Uterus (tissue), 4 donors: Measurements from ENCODE around the gene LRRC75B. TPM values are rescaled to one million over a fixed set of nuclear protein-coding genes. Genes with fewer than 3 reads are reported as not detected.
"Not testable (repeated sequence)": the region's sequence is repeated elsewhere in the genome, so short reads cannot be mapped to it uniquely, and the experiment has no call there.

Experiments used
- DNase-seq, 2 donors: peaks; one replicate each; pipeline ENCODE4 v3.0.0-alpha.2; 2019 to 2020
- H3K27ac ChIP-seq, 2 donors: fragments of 200-600 bp; sonication (generic); 1 replicate in 1 of 2; 2 replicates in 1 of 2; pipeline ENCODE4 v1.5.1; 2016 to 2018
- H3K27me3 ChIP-seq, 2 donors: fragments of 200-600 bp; sonication (generic); one replicate each; pipeline ENCODE4 v1.5.1; 2018 to 2019; ENCODE audit warnings: control low read depth in 1 of 2
- H3K36me3 ChIP-seq, 2 donors: fragments of 200-600 bp; sonication (generic); one replicate each; pipeline ENCODE4 v1.5.1; 2019; ENCODE audit warnings: control low read depth in 1 of 2
- H3K4me1 ChIP-seq, 2 donors: fragments of 200-600 bp; sonication (generic); one replicate each; pipeline ENCODE4 v1.5.1; 2018 to 2019; ENCODE audit warnings: control low read depth in 1 of 2
- H3K4me3 ChIP-seq, 2 donors: fragments of 200-600 bp; sonication (generic); 1 replicate in 1 of 2; 2 replicates in 1 of 2; pipeline ENCODE4 v1.5.1; 2018 to 2019; ENCODE audit warnings: mild to moderate bottlenecking in 1 of 2
- H3K9me3 ChIP-seq, 2 donors: fragments of 200-600 bp; sonication (generic); one replicate each; pipeline ENCODE4 v1.5.1; 2019; ENCODE audit warnings: control low read depth in 1 of 2
- CTCF ChIP-seq, 4 experiments: fragments of 200-600 bp in 2 of 4; fragments of 450-650 bp in 2 of 4; sonication (generic) in 2 of 4; IDR thresholded peaks; one replicate each; pipeline ENCODE4 v1.5.1; 2016 to 2019; ENCODE audit warnings: antibody characterized with exemption in 4 of 4, mild to moderate bottlenecking in 2 of 4, moderate library complexity in 1 of 4
- POLR2A ChIP-seq, 2 donors: fragments of 450-650 bp; IDR thresholded peaks; one replicate each; pipeline ENCODE4 v1.6.1; 2016; ENCODE audit warnings: antibody characterized with exemption in 2 of 2, mild to moderate bottlenecking in 1 of 2, moderate library complexity in 1 of 2
- intact Hi-C: fragments of 100-400 bp; cut with DNase I; formaldehyde crosslinking; loops from one replicate; pipeline ENCODE4 v1.15.1; 2023; ENCODE audit warnings: low total_unique reads
- total RNA-seq, 4 donors: library from RNA; depleted of rRNA in 3 of 4; stranded (reverse); fragments of >200 nt in 3 of 4; gene quantifications; one replicate each; pipeline versions ENCODE4 v1.1.0 to v1.2.4, GENCODE V29; 2014 to 2023
- donor health status: DM: yes; HTN: yes; CAD: no.

Gene LRRC75B
- total RNA-seq = 10 to 100 TPM in 2 of 4 donors, 1 to 10 TPM in 1, under 1 TPM in 1; 0.88 to 16.2 (median 8.2) TPM

- DNase-seq = peak; percentile 90 to 93
- Histone ChIP-seq H3K36me3 (no peaks in the 10 kb centered on the region), H3K27me3 (no peaks in the 10 kb centered on the region), H3K27ac (peak within 1 kb of the TSS; percentile 63 to 91), H3K4me3 (peak within 1 kb of the TSS; percentile 57 to 78), H3K4me1 (no peaks in the 10 kb centered on the region), H3K9me3 (no peaks in the 10 kb centered on the region)
- intact Hi-C loops = no loop called here
- TF ChIP-seq POLR2A (IDR thresholded peaks at IDR 0.05) = peak in 1 of 2 donors; percentile 60
- TF ChIP-seq CTCF (IDR thresholded peaks at IDR 0.05) = peak in 1 of 4 experiments; percentile 5
Measured at GRCh38 chr22:24592851-24593558, at the start of gene LRRC75B. TSS of gene LRRC75B (minus strand) at chr22:24593073. CDS start at chr22:24593039, 34 bp downstream.

- H3K27me3 ChIP-seq, H3K4me1 ChIP-seq, H3K4me3 ChIP-seq, H3K36me3 ChIP-seq, H3K27ac ChIP-seq, DNase-seq, intact Hi-C loops, H3K9me3 ChIP-seq: not testable (repeated sequence)
Measured at GRCh38 chr22:24642307-24642706, 49.4 kb upstream of the LRRC75B start.

GRCh38 chr22:24636513-24636912, 43.6 kb upstream of the LRRC75B start:
- H3K9me3 ChIP-seq, H3K27me3 ChIP-seq, H3K4me3 ChIP-seq, intact Hi-C loops, H3K27ac ChIP-seq, H3K4me1 ChIP-seq, H3K36me3 ChIP-seq, DNase-seq: not testable (repeated sequence)

- H3K4me3 ChIP-seq, DNase-seq, H3K9me3 ChIP-seq, H3K27me3 ChIP-seq, H3K27ac ChIP-seq, H3K36me3 ChIP-seq, intact Hi-C loops, H3K4me1 ChIP-seq: not testable (repeated sequence)
Measured at GRCh38 chr22:24634776-24635389, 42.0 kb upstream of the LRRC75B start.

- H3K36me3 ChIP-seq, intact Hi-C loops, H3K27me3 ChIP-seq, H3K27ac ChIP-seq, H3K9me3 ChIP-seq, H3K4me1 ChIP-seq, H3K4me3 ChIP-seq: not testable (repeated sequence)
- peak in 1 of 2 donors; percentile 47 for DNase-seq
Measured at GRCh38 chr22:24633231-24634023, 40.6 kb upstream of the LRRC75B start.

GRCh38 chr22:24632642-24633041, 39.8 kb upstream of the LRRC75B start:
- H3K27me3 ChIP-seq, H3K4me1 ChIP-seq, H3K36me3 ChIP-seq, H3K9me3 ChIP-seq, H3K27ac ChIP-seq, H3K4me3 ChIP-seq, intact Hi-C loops: not testable (repeated sequence)
- peak; percentile 17 to 51 for DNase-seq

- DNase-seq = peak; percentile 21 to 65
- H3K9me3 ChIP-seq, H3K27me3 ChIP-seq, intact Hi-C loops, H3K36me3 ChIP-seq, H3K4me3 ChIP-seq, H3K4me1 ChIP-seq: not testable (repeated sequence)
- peak overlapping the region in 1 of 2 donors; percentile 42 for H3K27ac ChIP-seq
Measured at GRCh38 chr22:24631430-24632122, 38.7 kb upstream of the LRRC75B start.

- H3K4me3 ChIP-seq, H3K36me3 ChIP-seq, DNase-seq, H3K9me3 ChIP-seq, intact Hi-C loops, H3K4me1 ChIP-seq, H3K27me3 ChIP-seq: not testable (repeated sequence)
- peak overlapping the region in 1 of 2 donors; percentile 42 for H3K27ac ChIP-seq
Measured at GRCh38 chr22:24630812-24631427, 38.0 kb upstream of the LRRC75B start.
